ENCODE results near the gene EHMT2. TPM values are rescaled to one million over a fixed set of nuclear protein-coding genes. Genes with fewer than 3 reads are reported as not detected.

EHMT2 gene
- total and polyA plus RNA-seq, 2 donors (not counting 3 experiments of a cell fraction or from before 2014, with no cell fraction given): 53.3 to 54.3 TPM

- H2AFZ ChIP-seq (ENCODE audit: low read depth, low read length): no peak overlapping the region
- no peak overlapping the region for H3K9ac ChIP-seq (replicated peaks; ENCODE audit: extremely low read depth, insufficient read depth, low read length)
- H3K4me3 ChIP-seq (replicated peaks in 1 of 3; ENCODE audit: insufficient read depth in 1 of 3, low read depth in 1 of 3, low read length in 3 of 3): no peak overlapping the region
- dilution Hi-C loops (cut with MboI; ENCODE audit: extremely low pct_ligation_motif_present, low sequenced_read_pairs): no loop called here
- no peak overlapping the region for H3K27ac ChIP-seq (ENCODE audit: insufficient read depth, low read depth, low read length)
- H3K4me2 ChIP-seq (ENCODE audit: insufficient read depth, low read length): no peak overlapping the region
- H3K27me3 ChIP-seq (ENCODE audit: control insufficient read depth in 2 of 2, insufficient read depth in 2 of 2, low read length in 2 of 2): no peaks in the 10 kb centered on the region
- no peaks in the 10 kb centered on the region for H3K9me1 ChIP-seq (replicated peaks; ENCODE audit: control insufficient read depth, extremely low read depth, insufficient read depth, low read length)
- no peaks in the 10 kb centered on the region for H3K79me2 ChIP-seq (ENCODE audit: control insufficient read depth, insufficient read depth, low read length)
- no peak for TF ChIP-seq CTCF (IDR thresholded peaks at IDR 0.05; ENCODE audit: extremely low read depth in 1 of 2, insufficient read depth in 1 of 2, low read depth in 1 of 2, low read length in 2 of 2)
- TF ChIP-seq FOS (IDR thresholded peaks at IDR 0.05; ENCODE audit: borderline replicate concordance, insufficient read depth, low read length): no peak
- TF ChIP-seq POLR2AphosphoS5 (IDR thresholded peaks at IDR 0.05; ENCODE audit: insufficient read depth, low read depth, low read length): no peak
- no peak for TF ChIP-seq JUN (IDR thresholded peaks at IDR 0.05; ENCODE audit: borderline replicate concordance, insufficient read depth, insufficient read length, low read depth)
- TF ChIP-seq GATA2 (IDR thresholded peaks at IDR 0.05; ENCODE audit: insufficient read depth, insufficient read length, low read depth, low read length): no peak
- no peak for TF ChIP-seq MYC (IDR thresholded peaks at IDR 0.05; ENCODE audit: low read depth, low read length)
- no peak for TF ChIP-seq POLR2A (IDR thresholded peaks at IDR 0.05; ENCODE audit: low read depth, low read length)
- TF ChIP-seq EZH2 (IDR thresholded peaks at IDR 0.05; ENCODE audit: borderline replicate concordance, low read depth, low read length, severe bottlenecking): no peak
- TF ChIP-seq MAX (IDR thresholded peaks at IDR 0.05; ENCODE audit: insufficient read depth, insufficient read length): no peak
- no peaks in the 10 kb centered on the region for H3K36me3 ChIP-seq (ENCODE audit: control insufficient read depth in 2 of 2, extremely low read depth in 1 of 2, insufficient read depth in 2 of 2, low read length in 2 of 2)
- ChIA-PET POLR2A (no interaction called here), CTCF (interaction anchor here (1.2 kb wide), 1 partner anchor 32 kb away, joined by 4 read pairs; no protein-coding TSS in a partner anchor)
- H4K20me1 ChIP-seq (replicated peaks; ENCODE audit: control insufficient read depth, extremely low read depth, insufficient read depth, low read length): no peaks in the 10 kb centered on the region
- no peak for FAIRE-seq
- DNase-seq (ENCODE audit: low read depth, low spot score): no peak
- BruUV-seq (replicated peaks): no TSS peak
- H3K4me1 ChIP-seq (ENCODE audit: control insufficient read depth, extremely low read depth, insufficient read depth, low read length): no peaks in the 10 kb centered on the region
- no peaks in the 10 kb centered on the region for H3K9me3 ChIP-seq (replicated peaks; ENCODE audit: control insufficient read depth, insufficient read depth, low read length)
- intact Hi-C loops (cut with micrococcal nuclease): no loop called here
Measured at GRCh38 chr6:31919624-31920303, 22.3 kb upstream of the EHMT2 start.
